ENCODE data around the gene ACVR2B. TPM values are rescaled to one million over a fixed set of nuclear protein-coding genes. Genes with fewer than 3 reads are reported as not detected.
"Not testable (repeated sequence)": the region's sequence is repeated elsewhere in the genome, so short reads cannot be mapped to it uniquely, and the experiment has no call there.

ACVR2B gene
- total and polyA plus RNA-seq, 10 of the 15 experiments (the other 5 are each of a cell fraction or from before 2014, with no cell fraction given) = 0.27 to 2.9 (median 1.0) TPM

GRCh38 chr3:38432871-38433658, 20.6 kb upstream of the ACVR2B start:
- H3K79me2 ChIP-seq (ENCODE audit: control insufficient read depth, insufficient read depth, low read length); RAD21 ChIA-PET (ENCODE audit: unreplicated experiment); H3K4me1 ChIP-seq (ENCODE audit: control insufficient read depth, insufficient read depth, low read length); ATAC-seq; H3K27me3 ChIP-seq (replicated peaks in 1 of 2; ENCODE audit: control insufficient read depth in 2 of 2, insufficient read depth in 2 of 2, low read length in 1 of 2); DNase-seq (ENCODE audit: low read depth, low spot score); H3K9me3 ChIP-seq (replicated peaks; ENCODE audit: control insufficient read depth, insufficient read depth, low read length); SMC1A ChIA-PET (ENCODE audit: uncharacterized antibody, unreplicated experiment); POLR2A ChIA-PET; FAIRE-seq; CTCF ChIA-PET; H3K4me3 ChIP-seq; H2AFZ ChIP-seq (ENCODE audit: control insufficient read depth, low read depth, low read length); H3K27ac ChIP-seq (ENCODE audit: control insufficient read depth, insufficient read depth); H4K20me1 ChIP-seq (ENCODE audit: control insufficient read depth, insufficient read depth); in situ Hi-C loops (cut with MboI); BruUV-seq (replicated peaks); H3K9ac ChIP-seq (ENCODE audit: control insufficient read depth, insufficient read depth, low read length); H3K36me3 ChIP-seq (ENCODE audit: control insufficient read depth in 2 of 2, insufficient read depth in 2 of 2, low read length in 1 of 2); intact Hi-C loops (cut with micrococcal nuclease; ENCODE audit: unreplicated experiment); H3K4me2 ChIP-seq (ENCODE audit: control insufficient read depth, insufficient read depth): not testable (repeated sequence)
- peak; percentile 90; the same call in 1 of the 2 replicates for TF ChIP-seq CBX5 (IDR thresholded peaks at IDR 0.05; ENCODE audit: low read depth)
- WGBS (ENCODE audit: insufficient coverage, insufficient replicate concordance, low lambda C conversion rate, missing lambda C conversion rate) = 33% methylated on average over 5 of the region's 5 CpGs

GRCh38 chr3:38433661-38434060, 20.0 kb upstream of the ACVR2B start:
- H3K9me3 ChIP-seq (replicated peaks; ENCODE audit: control insufficient read depth, insufficient read depth, low read length); BruUV-seq (replicated peaks); CTCF ChIA-PET; H3K4me2 ChIP-seq (ENCODE audit: control insufficient read depth, insufficient read depth); H3K9ac ChIP-seq (ENCODE audit: control insufficient read depth, insufficient read depth, low read length); H3K27ac ChIP-seq (ENCODE audit: control insufficient read depth, insufficient read depth); H3K27me3 ChIP-seq (replicated peaks in 1 of 2; ENCODE audit: control insufficient read depth in 2 of 2, insufficient read depth in 2 of 2, low read length in 1 of 2); H3K4me3 ChIP-seq; DNase-seq (ENCODE audit: low read depth, low spot score); H4K20me1 ChIP-seq (ENCODE audit: control insufficient read depth, insufficient read depth); H3K4me1 ChIP-seq (ENCODE audit: control insufficient read depth, insufficient read depth, low read length); H2AFZ ChIP-seq (ENCODE audit: control insufficient read depth, low read depth, low read length); SMC1A ChIA-PET (ENCODE audit: uncharacterized antibody, unreplicated experiment); FAIRE-seq; in situ Hi-C loops (cut with MboI); ATAC-seq; POLR2A ChIA-PET; H3K79me2 ChIP-seq (ENCODE audit: control insufficient read depth, insufficient read depth, low read length); intact Hi-C loops (cut with micrococcal nuclease; ENCODE audit: unreplicated experiment); H3K36me3 ChIP-seq (ENCODE audit: control insufficient read depth in 2 of 2, insufficient read depth in 2 of 2, low read length in 1 of 2); RAD21 ChIA-PET (ENCODE audit: unreplicated experiment): not testable (repeated sequence)
- 0% methylated on average over 2 of the region's 2 CpGs for WGBS (ENCODE audit: insufficient coverage, insufficient replicate concordance, low lambda C conversion rate, missing lambda C conversion rate)
